KMS-11 (cell line): ENCODE results near the gene JADE3.

Experiments used
- H2AFZ ChIP-seq: fragments of 200-600 bp; sonication (generic); 2 replicates; pipeline ENCODE4 v1.6.1; 2016; ENCODE audit warnings: antibody characterized with exemption, mixed run types, low read depth
- H3K27ac ChIP-seq: fragments of 200-600 bp; sonication (generic); 2 replicates; pipeline ENCODE4 v1.6.1; 2016; ENCODE audit warnings: mild to moderate bottlenecking, mixed run types
- H3K27me3 ChIP-seq: fragments of 200-600 bp; sonication (generic); 2 replicates; pipeline ENCODE4 v1.6.1; 2017; ENCODE audit warnings: mild to moderate bottlenecking, low read depth, mixed run types, moderate library complexity; ENCODE audit not compliant: insufficient read depth
- H3K36me3 ChIP-seq: fragments of 200-600 bp; sonication (generic); 2 replicates; pipeline ENCODE4 v1.6.1; 2017; ENCODE audit warnings: mild to moderate bottlenecking, mixed run types; ENCODE audit not compliant: insufficient read depth
- H3K4me1 ChIP-seq: fragments of 200-600 bp; sonication (generic); 2 replicates; pipeline ENCODE4 v1.6.1; 2016; ENCODE audit warnings: mild to moderate bottlenecking, low read depth, mixed run types; ENCODE audit not compliant: poor library complexity, severe bottlenecking
- H3K4me2 ChIP-seq: fragments of 200-600 bp; sonication (generic); 2 replicates; pipeline ENCODE4 v1.7.0; 2016; ENCODE audit warnings: mild to moderate bottlenecking, mixed run types
- H3K4me3 ChIP-seq: fragments of 200-600 bp; sonication (generic); IDR thresholded peaks from 2 replicates; pipeline ENCODE4 v1.6.1; 2017; ENCODE audit warnings: low read depth, low read length, mixed read lengths; ENCODE audit not compliant: insufficient read depth
- H3K79me2 ChIP-seq: fragments of 200-600 bp; sonication (generic); 2 replicates; pipeline ENCODE4 v1.6.1; 2016; ENCODE audit warnings: low read depth, mixed run types; ENCODE audit not compliant: insufficient read depth
- H3K9ac ChIP-seq: fragments of 200-600 bp; sonication (generic); 2 replicates; pipeline ENCODE4 v1.6.1; 2016; ENCODE audit warnings: mild to moderate bottlenecking, mixed run types
- H4K20me1 ChIP-seq: fragments of 200-600 bp; sonication (generic); 2 replicates; pipeline ENCODE4 v1.6.1; 2016; ENCODE audit warnings: mild to moderate bottlenecking, mixed run types; ENCODE audit not compliant: insufficient read depth
- CTCF ChIP-seq: fragments of 200-600 bp; sonication (generic); conservative IDR thresholded peaks from 2 replicates; pipeline ENCODE4 v1.6.1; 2017; ENCODE audit warnings: low read depth, mild to moderate bottlenecking, antibody characterized with exemption, low read length, moderate library complexity, mixed read lengths

The JADE3 gene

GRCh38 chrX:46910415-46910814 is 1.8 kb upstream of the JADE3 start:
- no peak overlapping the region for H3K27ac ChIP-seq

GRCh38 chrX:46912603-46913491 is 626 bp downstream of the JADE3 start:
- Histone ChIP-seq H2AFZ (peak overlapping the region; percentile 67), H3K36me3 (no peaks in the 10 kb centered on the region), H3K27me3 (no peaks in the 10 kb centered on the region)

More at GRCh38 chrX:46910415-46910814, 1.8 kb upstream of the JADE3 start:
- no peaks in the 10 kb centered on the region for H4K20me1 ChIP-seq
- H2AFZ ChIP-seq, result no peak overlapping the region
- no peak overlapping the region for H3K4me3 ChIP-seq
- peaks cover 9% of the 10 kb centered on the region for H3K4me1 ChIP-seq
- no peak for TF ChIP-seq CTCF
- no peak overlapping the region for H3K4me2 ChIP-seq
- H3K9ac ChIP-seq, result no peak overlapping the region
- no peaks in the 10 kb centered on the region for H3K79me2 ChIP-seq
- no peaks in the 10 kb centered on the region for H3K36me3 ChIP-seq
- H3K27me3 ChIP-seq, result no peaks in the 10 kb centered on the region

GRCh38 chrX:46913667-46914066 is 1.4 kb downstream of the JADE3 start:
- Histone ChIP-seq H3K36me3 (no peaks in the 10 kb centered on the region), H3K27me3 (no peaks in the 10 kb centered on the region), H3K27ac (no peak overlapping the region), H3K79me2 (no peaks in the 10 kb centered on the region), H3K9ac (peak overlapping the region; percentile 44; the same call in 1 of the 2 replicates), H4K20me1 (no peaks in the 10 kb centered on the region), H3K4me3 (no peak overlapping the region), H3K4me2 (peak overlapping the region; percentile 92), H2AFZ (peak overlapping the region; percentile 67; the same call in 1 of the 2 replicates), H3K4me1 (peaks cover 9% of the 10 kb centered on the region)
- no peak for TF ChIP-seq CTCF

More at GRCh38 chrX:46912603-46913491, 626 bp downstream of the JADE3 start:
- no peaks in the 10 kb centered on the region for H4K20me1 ChIP-seq
- peak; percentile 40; the same call in 1 of the 2 replicates for TF ChIP-seq CTCF
- no peaks in the 10 kb centered on the region for H3K79me2 ChIP-seq
- H3K4me1 ChIP-seq, result peaks cover 9% of the 10 kb centered on the region
- no peak overlapping the region for H3K27ac ChIP-seq
- H3K4me3 ChIP-seq, result no peak overlapping the region
- H3K9ac ChIP-seq, result peak overlapping the region; percentile 44; the same call in 1 of the 2 replicates
- peak overlapping the region; percentile 92 for H3K4me2 ChIP-seq

- no peaks in the 10 kb centered on the region for H3K27me3 ChIP-seq
- TF ChIP-seq CTCF, result no peak
- H3K4me1 ChIP-seq, result peaks cover 9% of the 10 kb centered on the region
- no peaks in the 10 kb centered on the region for H3K79me2 ChIP-seq
- H3K4me3 ChIP-seq, result no peak overlapping the region
- no peak overlapping the region for H3K27ac ChIP-seq
- H3K36me3 ChIP-seq, result no peaks in the 10 kb centered on the region
- H4K20me1 ChIP-seq, result no peaks in the 10 kb centered on the region
- H2AFZ ChIP-seq, result no peak overlapping the region
- H3K9ac ChIP-seq, result no peak overlapping the region
- no peak overlapping the region for H3K4me2 ChIP-seq
Observed at GRCh38 chrX:46916273-46916672, 4.1 kb downstream of the JADE3 start.
